Posterior cingulate gyrus (tissue), 11 donors: ENCODE measurements around the gene P2RX3.

Source experiments
- DNase-seq, 10 donors: peaks; one replicate each; pipeline versions ENCODE4 v3.0.0 to v3.0.0-alpha.2; 2020 to 2021; ENCODE audit warnings: mixed read lengths in 3 of 10
- intact Hi-C: fragments of 100-400 bp; cut with DNase I; formaldehyde crosslinking; loops from one replicate; pipeline ENCODE4 v1.15.1; 2023

The P2RX3 gene

DNA sequence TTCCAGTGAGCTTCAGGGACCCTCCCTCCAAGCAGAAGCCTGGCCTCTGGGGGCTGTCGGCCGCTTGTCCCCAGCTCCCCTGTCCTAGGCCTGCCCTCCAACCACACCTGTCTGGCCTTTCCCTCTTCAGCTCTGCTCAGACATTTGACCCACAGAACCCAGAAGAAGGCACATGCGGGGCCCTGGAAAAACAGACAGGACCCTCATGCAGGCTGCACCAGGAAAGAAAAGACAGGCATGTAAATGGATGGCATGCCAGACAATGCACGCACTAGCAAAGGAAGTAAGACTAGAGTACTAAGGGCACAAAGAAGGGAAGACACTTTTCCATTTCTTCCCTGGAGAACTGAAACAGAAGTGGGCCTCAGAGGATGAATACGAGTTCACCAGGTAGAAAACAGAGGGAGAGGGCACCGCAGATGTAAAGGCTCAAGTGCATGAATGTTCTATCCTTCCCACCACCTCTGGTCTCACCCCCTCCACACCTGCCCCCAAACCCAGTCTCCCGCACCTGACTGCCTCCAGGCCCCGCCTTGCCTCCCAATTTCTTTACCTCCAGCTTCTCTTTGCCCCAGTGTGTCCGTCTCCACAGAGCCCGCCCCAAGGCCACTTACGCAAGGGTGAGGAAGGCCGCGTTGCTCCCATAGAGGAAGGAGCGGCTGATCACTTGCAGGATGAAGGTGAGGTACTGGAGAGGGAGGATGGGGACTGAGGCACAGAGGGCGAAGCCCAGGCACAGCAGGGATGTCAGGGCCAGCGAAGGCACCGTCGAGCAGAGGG, 71.4 kb downstream of the P2RX3 start:
- intact Hi-C loops: no loop called here
- no peak for DNase-seq

DNA sequence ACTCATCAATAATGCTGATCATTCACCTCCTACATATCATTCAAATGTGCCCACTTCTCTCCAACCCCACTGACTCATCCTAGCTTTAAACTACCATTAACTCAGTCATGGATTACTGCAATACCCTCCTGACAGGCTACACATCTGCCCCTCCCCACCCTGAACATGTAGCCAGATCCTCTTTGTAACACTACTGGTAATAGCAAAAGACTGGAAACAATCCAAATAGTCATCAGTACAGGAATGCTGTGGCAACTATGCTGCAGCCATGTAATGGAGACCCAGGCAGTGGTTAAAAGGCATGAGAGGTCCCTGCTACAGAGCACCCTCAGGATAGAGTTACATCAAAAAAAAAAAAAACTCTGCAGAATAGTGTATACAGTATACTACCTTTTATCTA, 72.1 kb downstream of the P2RX3 start:
- intact Hi-C loops: no loop called here
- DNase-seq: no peak

GRCh38 chr11:57413681-57414080, 75.5 kb downstream of the P2RX3 start:
- no peak for DNase-seq
- intact Hi-C loops: no loop called here

- intact Hi-C loops: no loop called here
- DNase-seq: no peak
Measured at GRCh38 chr11:57414612-57415212, 76.6 kb downstream of the P2RX3 start.

DNA sequence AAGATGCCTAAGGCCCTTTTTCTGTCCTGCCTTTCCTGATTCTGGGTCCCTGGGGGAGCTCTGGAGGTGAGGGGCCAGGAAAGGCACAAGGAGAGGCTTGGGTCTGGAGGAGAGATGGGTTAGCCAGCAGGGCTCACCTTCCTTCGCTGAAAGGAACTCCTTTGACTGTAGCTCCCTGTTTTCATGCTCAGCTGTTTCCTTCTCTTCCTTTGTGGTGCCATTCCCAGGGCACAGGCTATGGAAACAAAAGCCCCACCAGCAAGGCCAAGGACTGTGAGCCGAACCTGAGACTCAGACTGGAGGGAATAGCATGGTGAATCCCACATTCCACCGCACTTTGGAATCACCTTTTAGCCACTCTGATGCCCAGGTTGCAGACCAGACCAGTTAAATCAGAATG, 78.3 kb downstream of the P2RX3 start:
- DNase-seq: no peak
- intact Hi-C loops: no loop called here

DNA sequence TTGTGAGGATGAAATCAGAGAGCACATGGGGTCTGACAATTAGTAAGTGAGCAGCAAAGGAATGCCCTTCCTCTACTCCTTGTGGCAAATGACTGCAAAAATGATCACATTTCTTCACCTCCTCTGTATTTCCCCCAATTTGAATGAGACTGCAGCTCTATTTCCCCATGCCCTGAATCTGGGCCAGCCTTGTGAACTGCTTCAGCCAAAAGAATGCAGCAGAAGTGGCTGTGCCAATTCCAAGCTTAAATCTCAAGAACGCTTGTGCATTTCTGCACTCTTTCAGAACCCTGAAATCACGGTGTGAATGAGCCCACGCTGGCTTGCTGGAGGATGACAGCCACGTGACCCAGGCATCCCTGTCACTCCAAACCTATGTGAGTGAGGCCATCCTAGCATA, 78.9 kb downstream of the P2RX3 start:
- intact Hi-C loops: no loop called here
- DNase-seq: no peak

GRCh38 chr11:57418131-57418530, 80.0 kb downstream of the P2RX3 start:
- DNase-seq: no peak
- intact Hi-C loops: no loop called here

- DNase-seq: no peak
- intact Hi-C loops: no loop called here
Measured at GRCh38 chr11:57419146-57419545, 81.0 kb downstream of the P2RX3 start.

DNA sequence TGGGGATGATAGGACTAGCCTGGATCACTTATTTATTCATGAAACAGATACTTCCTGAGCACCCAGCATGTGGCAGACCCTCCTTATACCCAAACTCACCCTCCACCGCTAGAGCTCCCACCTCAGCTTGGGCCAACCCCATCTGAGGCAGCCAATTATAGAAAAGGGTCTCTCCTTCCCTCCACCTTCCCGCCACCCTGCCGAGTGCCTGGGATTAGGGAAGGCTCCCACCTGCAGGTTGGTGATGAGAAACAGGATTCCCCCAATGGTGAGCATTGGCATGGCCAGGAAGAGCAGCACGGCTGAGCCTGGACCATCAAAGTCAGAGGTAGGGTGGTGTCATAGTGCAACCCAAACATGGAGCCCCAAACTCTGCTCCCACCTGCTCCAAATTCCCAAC, 82.9 kb downstream of the P2RX3 start:
- no peak for DNase-seq
- intact Hi-C loops: no loop called here

DNA sequence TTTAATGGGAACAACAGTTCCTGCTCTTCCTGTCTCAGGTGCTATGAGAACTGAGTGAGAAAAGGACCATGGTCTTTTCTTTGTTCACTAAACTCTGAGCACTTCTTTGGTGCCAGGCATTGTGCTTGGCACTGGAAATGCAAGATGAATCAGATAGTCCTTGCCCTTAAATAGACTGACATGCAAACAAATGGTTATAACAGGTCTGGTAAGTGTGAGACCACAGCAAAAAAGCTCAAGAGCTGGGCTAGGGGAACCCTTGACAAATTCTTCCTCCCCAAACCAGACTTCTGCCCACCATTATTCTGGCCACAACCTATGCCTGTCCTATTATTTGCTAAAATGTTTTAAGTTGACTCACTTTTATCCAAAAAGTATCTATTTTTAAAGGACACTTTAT, 83.7 kb downstream of the P2RX3 start:
- intact Hi-C loops: no loop called here
- DNase-seq: no peak
